Effector memory CD8-positive, alpha-beta T cell (primary cell): ENCODE data around the gene HOXB8.

ENCODE experiments used
- ATAC-seq: fragments of 150-1000 bp; cut with Tn5 transposase; replicated peaks from 2 replicates; pipeline ENCODE4 v1.10.0; 2021; ENCODE audit warnings: mild to moderate bottlenecking, moderate library complexity
- DNase-seq, 3 experiments: peaks; one replicate each; pipeline ENCODE4 v3.0.0; 2021
- H3K27ac Mint-ChIP-seq, 2 donors: one replicate each; pipeline ENCODE4 v1.8.0; 2022; ENCODE audit warnings: mild to moderate bottlenecking in 2 of 2, mixed read lengths in 2 of 2, moderate library complexity in 2 of 2
- H3K27me3 Mint-ChIP-seq, 2 donors: one replicate each; pipeline ENCODE4 v1.8.0; 2022; ENCODE audit warnings: mixed read lengths in 2 of 2
- H3K36me3 Mint-ChIP-seq: one replicate; pipeline ENCODE4 v1.8.0; 2022; ENCODE audit warnings: mild to moderate bottlenecking, moderate library complexity, mixed read lengths; ENCODE audit not compliant: insufficient read depth
- H3K4me1 Mint-ChIP-seq, 2 donors: one replicate each; pipeline ENCODE4 v1.8.0; 2022; ENCODE audit warnings: low read depth in 2 of 2, mixed read lengths in 2 of 2
- H3K4me3 Mint-ChIP-seq, 2 donors: one replicate each; pipeline ENCODE4 v1.8.0; 2022; ENCODE audit warnings: mild to moderate bottlenecking in 2 of 2, mixed read lengths in 2 of 2, moderate library complexity in 2 of 2
- H3K9me3 Mint-ChIP-seq, 2 donors: one replicate each; pipeline ENCODE4 v1.8.0; 2022; ENCODE audit warnings: mixed read lengths in 2 of 2

HOXB8 gene

GRCh38 chr17:48624544-48625494 is 9.7 kb upstream of the HOXB8 start:
- Mint-ChIP-seq H3K27ac (no peak overlapping the region), H3K36me3 (peaks cover 9% of the 10 kb centered on the region)
- DNase-seq: no peak

GRCh38 chr17:48624118-48624517 is 9.0 kb upstream of the HOXB8 start:
- H3K27me3 Mint-ChIP-seq: peaks cover 91 to 99% of the 10 kb centered on the region in 2 donors
- no peaks in the 10 kb centered on the region for H3K9me3 Mint-ChIP-seq
- peak overlapping the region in 1 of 2 donors; percentile 44 for H3K4me3 Mint-ChIP-seq
- ATAC-seq (no peak), DNase-seq (no peak)
- H3K4me1 Mint-ChIP-seq: peaks cover 12 to 16% of the 10 kb centered on the region in 2 donors
- peaks cover 11% of the 10 kb centered on the region for H3K36me3 Mint-ChIP-seq
- H3K27ac Mint-ChIP-seq: no peak overlapping the region

More at GRCh38 chr17:48624544-48625494, 9.7 kb upstream of the HOXB8 start:
- Mint-ChIP-seq H3K9me3 (no peaks in the 10 kb centered on the region), H3K27me3 (peaks cover 91 to 99% of the 10 kb centered on the region in 2 donors), H3K4me1 (peaks cover 10 to 16% of the 10 kb centered on the region in 2 donors), H3K4me3 (peak overlapping the region; percentile 78 to 88)
- peak; percentile 28 for ATAC-seq

GRCh38 chr17:48623583-48623982 is 8.5 kb upstream of the HOXB8 start:
- Mint-ChIP-seq H3K9me3 (no peaks in the 10 kb centered on the region), H3K27me3 (peaks cover 90 to 99% of the 10 kb centered on the region in 2 donors), H3K4me1 (peaks cover 14 to 16% of the 10 kb centered on the region in 2 donors), H3K4me3 (no peak overlapping the region), H3K36me3 (peaks cover 11% of the 10 kb centered on the region), H3K27ac (no peak overlapping the region)
- ATAC-seq (no peak), DNase-seq (no peak)

- Mint-ChIP-seq H3K27me3 (peaks cover 90 to 99% of the 10 kb centered on the region in 2 donors), H3K9me3 (no peaks in the 10 kb centered on the region), H3K4me3 (no peak overlapping the region), H3K36me3 (peaks cover 18% of the 10 kb centered on the region), H3K27ac (no peak overlapping the region), H3K4me1 (peaks cover 16 to 19% of the 10 kb centered on the region in 2 donors)
- no peak for DNase-seq
- ATAC-seq: no peak
Measured at GRCh38 chr17:48622857-48623256, 7.8 kb upstream of the HOXB8 start.

- peaks cover 20 to 21% of the 10 kb centered on the region in 2 donors for H3K4me1 Mint-ChIP-seq
- H3K27me3 Mint-ChIP-seq: peaks cover 89 to 99% of the 10 kb centered on the region in 2 donors
- H3K27ac Mint-ChIP-seq: no peak overlapping the region
- peaks cover 21% of the 10 kb centered on the region for H3K36me3 Mint-ChIP-seq
- no peak for DNase-seq
- H3K4me3 Mint-ChIP-seq: peak overlapping the region in 1 of 2 donors; percentile 15
- ATAC-seq: no peak
- no peaks in the 10 kb centered on the region for H3K9me3 Mint-ChIP-seq
Measured at GRCh38 chr17:48621410-48622392, 6.6 kb upstream of the HOXB8 start.

- no peak overlapping the region for H3K27ac Mint-ChIP-seq
- peaks cover 19% of the 10 kb centered on the region for H3K36me3 Mint-ChIP-seq
- peaks cover 90 to 99% of the 10 kb centered on the region in 2 donors for H3K27me3 Mint-ChIP-seq
- ATAC-seq: no peak
- no peak overlapping the region for H3K4me3 Mint-ChIP-seq
- peaks cover 13 to 18% of the 10 kb centered on the region in 2 donors for H3K4me1 Mint-ChIP-seq
- no peaks in the 10 kb centered on the region for H3K9me3 Mint-ChIP-seq
- DNase-seq: no peak
Measured at GRCh38 chr17:48620461-48621139, 5.5 kb upstream of the HOXB8 start.

- Mint-ChIP-seq H3K4me3 (peak overlapping the region in 1 of 2 donors; percentile 12), H3K27ac (no peak overlapping the region), H3K4me1 (peaks cover 9 to 17% of the 10 kb centered on the region in 2 donors), H3K36me3 (peaks cover 19% of the 10 kb centered on the region), H3K9me3 (no peaks in the 10 kb centered on the region), H3K27me3 (peaks cover 94 to 99% of the 10 kb centered on the region in 2 donors)
- ATAC-seq (no peak), DNase-seq (no peak)
Measured at GRCh38 chr17:48619826-48620449, 4.8 kb upstream of the HOXB8 start.

GRCh38 chr17:48618256-48618896 is 3.3 kb upstream of the HOXB8 start:
- peak; percentile 74 for ATAC-seq
- Mint-ChIP-seq H3K4me1 (peaks cover 21 to 26% of the 10 kb centered on the region in 2 donors), H3K27me3 (peaks cover 97 to 100% of the 10 kb centered on the region in 2 donors), H3K27ac (no peak overlapping the region), H3K9me3 (no peaks in the 10 kb centered on the region), H3K4me3 (peak overlapping the region in 1 of 2 donors; percentile 55), H3K36me3 (peaks cover 30% of the 10 kb centered on the region)
- DNase-seq: peak; percentile 81 to 86 (median 84)

GRCh38 chr17:48617471-48618255 is 2.6 kb upstream of the HOXB8 start:
- Mint-ChIP-seq H3K27ac (peak overlapping the region in 1 of 2 donors; percentile 77), H3K4me1 (peaks cover 26 to 31% of the 10 kb centered on the region in 2 donors), H3K9me3 (no peaks in the 10 kb centered on the region), H3K4me3 (peak overlapping the region; percentile 44 to 55), H3K36me3 (peaks cover 32% of the 10 kb centered on the region), H3K27me3 (peaks cover 90 to 100% of the 10 kb centered on the region in 2 donors)
- DNase-seq (no peak), ATAC-seq (no peak)

GRCh38 chr17:48616717-48617470 is 1.8 kb upstream of the HOXB8 start:
- H3K27ac Mint-ChIP-seq: peak overlapping the region in 1 of 2 donors; percentile 77
- ATAC-seq (no peak), DNase-seq (no peak)
- peaks cover 36% of the 10 kb centered on the region for H3K36me3 Mint-ChIP-seq
- H3K4me1 Mint-ChIP-seq: peaks cover 31 to 37% of the 10 kb centered on the region in 2 donors
- no peaks in the 10 kb centered on the region for H3K9me3 Mint-ChIP-seq
- peaks cover 83 to 100% of the 10 kb centered on the region in 2 donors for H3K27me3 Mint-ChIP-seq
- peak overlapping the region in 1 of 2 donors; percentile 44 for H3K4me3 Mint-ChIP-seq
